HL-60 (cell line): ENCODE measurements around the gene ASF1A.

Experiments
- GABPA ChIP-seq: IDR thresholded peaks from 2 replicates; pipeline ENCODE4 v1.6.1; 2012; ENCODE audit warnings: low read depth
- POLR2AphosphoS5 ChIP-seq: IDR thresholded peaks from 2 replicates; pipeline ENCODE4 v1.6.1; 2012; ENCODE audit warnings: low read depth
- SPI1 ChIP-seq: IDR thresholded peaks from 2 replicates; pipeline ENCODE4 v1.6.1; 2012; ENCODE audit warnings: low read depth, mild to moderate bottlenecking, borderline replicate concordance
- TF ChIP-seq, protein P1 (sequence below): IDR thresholded peaks from one replicate; pipeline ENCODE4 v1.5.1; 2011; ENCODE audit warnings: low read length, control low read depth, inconsistent platforms; ENCODE audit not compliant: insufficient read depth
- TF ChIP-seq, protein P2 (sequence below): IDR thresholded peaks from 2 replicates; pipeline ENCODE4 v1.6.1; 2012; ENCODE audit warnings: low read depth; ENCODE audit not compliant: insufficient replicate concordance

DNA sequence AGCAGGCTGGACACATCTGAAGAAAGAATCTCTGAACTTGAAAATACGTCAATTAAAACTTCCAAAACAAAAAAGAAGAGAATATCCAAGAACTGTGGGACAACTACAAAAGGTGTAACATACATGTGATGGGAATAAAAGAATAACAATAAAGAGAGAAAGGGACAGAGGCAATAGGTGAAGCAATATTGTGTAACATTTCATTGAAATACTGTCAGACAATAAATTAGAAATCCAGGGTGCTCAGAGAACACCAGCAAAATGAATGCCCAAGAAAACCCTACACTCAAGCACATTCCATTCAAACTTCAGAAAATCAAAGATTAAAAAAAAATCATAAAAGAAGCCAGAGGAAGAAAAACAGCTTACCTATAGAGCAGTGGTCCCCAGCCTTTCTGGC is 33.6 kb upstream of the ASF1A start:
- TF ChIP-seq, protein P1, sequence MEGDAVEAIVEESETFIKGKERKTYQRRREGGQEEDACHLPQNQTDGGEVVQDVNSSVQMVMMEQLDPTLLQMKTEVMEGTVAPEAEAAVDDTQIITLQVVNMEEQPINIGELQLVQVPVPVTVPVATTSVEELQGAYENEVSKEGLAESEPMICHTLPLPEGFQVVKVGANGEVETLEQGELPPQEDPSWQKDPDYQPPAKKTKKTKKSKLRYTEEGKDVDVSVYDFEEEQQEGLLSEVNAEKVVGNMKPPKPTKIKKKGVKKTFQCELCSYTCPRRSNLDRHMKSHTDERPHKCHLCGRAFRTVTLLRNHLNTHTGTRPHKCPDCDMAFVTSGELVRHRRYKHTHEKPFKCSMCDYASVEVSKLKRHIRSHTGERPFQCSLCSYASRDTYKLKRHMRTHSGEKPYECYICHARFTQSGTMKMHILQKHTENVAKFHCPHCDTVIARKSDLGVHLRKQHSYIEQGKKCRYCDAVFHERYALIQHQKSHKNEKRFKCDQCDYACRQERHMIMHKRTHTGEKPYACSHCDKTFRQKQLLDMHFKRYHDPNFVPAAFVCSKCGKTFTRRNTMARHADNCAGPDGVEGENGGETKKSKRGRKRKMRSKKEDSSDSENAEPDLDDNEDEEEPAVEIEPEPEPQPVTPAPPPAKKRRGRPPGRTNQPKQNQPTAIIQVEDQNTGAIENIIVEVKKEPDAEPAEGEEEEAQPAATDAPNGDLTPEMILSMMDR = no peak
- TF ChIP-seq, protein P2, sequence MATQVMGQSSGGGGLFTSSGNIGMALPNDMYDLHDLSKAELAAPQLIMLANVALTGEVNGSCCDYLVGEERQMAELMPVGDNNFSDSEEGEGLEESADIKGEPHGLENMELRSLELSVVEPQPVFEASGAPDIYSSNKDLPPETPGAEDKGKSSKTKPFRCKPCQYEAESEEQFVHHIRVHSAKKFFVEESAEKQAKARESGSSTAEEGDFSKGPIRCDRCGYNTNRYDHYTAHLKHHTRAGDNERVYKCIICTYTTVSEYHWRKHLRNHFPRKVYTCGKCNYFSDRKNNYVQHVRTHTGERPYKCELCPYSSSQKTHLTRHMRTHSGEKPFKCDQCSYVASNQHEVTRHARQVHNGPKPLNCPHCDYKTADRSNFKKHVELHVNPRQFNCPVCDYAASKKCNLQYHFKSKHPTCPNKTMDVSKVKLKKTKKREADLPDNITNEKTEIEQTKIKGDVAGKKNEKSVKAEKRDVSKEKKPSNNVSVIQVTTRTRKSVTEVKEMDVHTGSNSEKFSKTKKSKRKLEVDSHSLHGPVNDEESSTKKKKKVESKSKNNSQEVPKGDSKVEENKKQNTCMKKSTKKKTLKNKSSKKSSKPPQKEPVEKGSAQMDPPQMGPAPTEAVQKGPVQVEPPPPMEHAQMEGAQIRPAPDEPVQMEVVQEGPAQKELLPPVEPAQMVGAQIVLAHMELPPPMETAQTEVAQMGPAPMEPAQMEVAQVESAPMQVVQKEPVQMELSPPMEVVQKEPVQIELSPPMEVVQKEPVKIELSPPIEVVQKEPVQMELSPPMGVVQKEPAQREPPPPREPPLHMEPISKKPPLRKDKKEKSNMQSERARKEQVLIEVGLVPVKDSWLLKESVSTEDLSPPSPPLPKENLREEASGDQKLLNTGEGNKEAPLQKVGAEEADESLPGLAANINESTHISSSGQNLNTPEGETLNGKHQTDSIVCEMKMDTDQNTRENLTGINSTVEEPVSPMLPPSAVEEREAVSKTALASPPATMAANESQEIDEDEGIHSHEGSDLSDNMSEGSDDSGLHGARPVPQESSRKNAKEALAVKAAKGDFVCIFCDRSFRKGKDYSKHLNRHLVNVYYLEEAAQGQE = no peak
- no peak for TF ChIP-seq POLR2AphosphoS5
- TF ChIP-seq GABPA = no peak
- no peak for TF ChIP-seq SPI1
